Transverse colon (tissue), 3 donors: ENCODE results near the gene PXN.

Experiments used
- CTCF ChIP-seq, 5 experiments: fragments of 200-600 bp in 3 of 5; fragments of 450-650 bp in 2 of 5; sonication (generic) in 3 of 5; IDR thresholded peaks; 1 replicate in 2 of 5; 2 replicates in 3 of 5; pipeline ENCODE4 v1.5.1; 2016 to 2017; ENCODE audit warnings: antibody characterized with exemption in 5 of 5, inconsistent platforms in 3 of 5, mild to moderate bottlenecking in 2 of 5, moderate library complexity in 1 of 5
- POLR2A ChIP-seq: fragments of 450-650 bp; IDR thresholded peaks from one replicate; pipeline ENCODE4 v1.6.1; 2016; ENCODE audit warnings: antibody characterized with exemption, mild to moderate bottlenecking, moderate library complexity

- no peak for TF ChIP-seq CTCF (IDR thresholded peaks at IDR 0.05)
- TF ChIP-seq POLR2A: no peak
These were observed 61.4 kb downstream of the PXN start for GRCh38 chr12:120204171-120204570.
